OCI-LY1 (cell line): Measurements from ENCODE around the gene NKAIN2.

Experiments
- H2AFZ ChIP-seq: fragments of 200-600 bp; sonication (generic), shearing (Covaris generic); 2 replicates; pipeline ENCODE4 v1.6.0; 2014; ENCODE audit warnings: antibody characterized with exemption, mild to moderate bottlenecking, low read length
- H3F3A ChIP-seq: fragments of 200-600 bp; sonication (generic), shearing (Covaris generic); 2 replicates; pipeline ENCODE4 v1.6.0; 2014; ENCODE audit warnings: mild to moderate bottlenecking, antibody characterized with exemption, low read length, moderate library complexity; ENCODE audit not compliant: insufficient read depth
- H3K27ac ChIP-seq: fragments of 200-600 bp; sonication (generic); 2 replicates; pipeline ENCODE4 v1.5.1; 2014; ENCODE audit warnings: low read length, mixed run types, mild to moderate bottlenecking, low read depth; ENCODE audit not compliant: poor library complexity, severe bottlenecking
- H3K27me3 ChIP-seq: fragments of 200-600 bp; sonication (generic); 2 replicates; pipeline ENCODE4 v1.6.0; 2014; ENCODE audit warnings: antibody characterized with exemption, mild to moderate bottlenecking, low read length, moderate library complexity; ENCODE audit not compliant: insufficient read depth
- H3K36me3 ChIP-seq: fragments of 200-600 bp; sonication (generic); 2 replicates; pipeline ENCODE4 v1.6.1; 2014; ENCODE audit warnings: mild to moderate bottlenecking, antibody characterized with exemption, low read length, moderate library complexity, mixed read lengths; ENCODE audit not compliant: insufficient read depth
- H3K4me1 ChIP-seq: fragments of 200-600 bp; sonication (generic); 2 replicates; pipeline ENCODE4 v1.5.1; 2014; ENCODE audit warnings: mild to moderate bottlenecking, low read length, moderate library complexity; ENCODE audit not compliant: insufficient read depth, severe bottlenecking
- H3K4me2 ChIP-seq: fragments of 200-600 bp; sonication (generic), shearing (Covaris generic); 2 replicates; pipeline ENCODE4 v1.6.1; 2014; ENCODE audit warnings: low read length
- H3K4me3 ChIP-seq: fragments of 200-600 bp; sonication (generic); 2 replicates; pipeline ENCODE4 v1.5.1; 2014; ENCODE audit warnings: low read length, low read depth, mild to moderate bottlenecking, mixed read lengths; ENCODE audit not compliant: poor library complexity, severe bottlenecking
- H3K79me2 ChIP-seq: fragments of 200-600 bp; shearing (Covaris generic); 2 replicates; pipeline ENCODE4 v1.6.1; 2016; ENCODE audit warnings: mixed run types, low read length, mixed read lengths; ENCODE audit not compliant: insufficient read depth
- H3K9ac ChIP-seq: fragments of 200-600 bp; sonication (generic), shearing (Covaris generic); 2 replicates; pipeline ENCODE4 v1.6.1; 2014; ENCODE audit warnings: mild to moderate bottlenecking, low read length, mixed read lengths
- H3K9me2 ChIP-seq: fragments of 200-600 bp; sonication (generic), shearing (Covaris generic); 2 replicates; pipeline ENCODE4 v1.6.1; 2014; ENCODE audit warnings: low read depth, mild to moderate bottlenecking, low read length, mixed read lengths
- H3K9me3 ChIP-seq: fragments of 200-600 bp; shearing (Covaris generic); 2 replicates; pipeline ENCODE4 v1.6.1; 2014; ENCODE audit warnings: low read length, mixed read lengths
- H4K20me1 ChIP-seq: fragments of 200-600 bp; sonication (generic), shearing (Covaris generic); 2 replicates; pipeline ENCODE4 v1.6.0; 2016; ENCODE audit warnings: mild to moderate bottlenecking, low read length; ENCODE audit not compliant: insufficient read depth
- EZH2 ChIP-seq: fragments of 200-600 bp; sonication (generic), shearing (Covaris generic); IDR thresholded peaks from 2 replicates; pipeline ENCODE4 v1.8.0; 2017; ENCODE audit warnings: borderline replicate concordance, mixed run types, mild to moderate bottlenecking, antibody characterized with exemption, low read length, moderate library complexity, mixed read lengths
- TF ChIP-seq, protein P1 (sequence below): fragments of 200-600 bp; sonication (generic), shearing (Covaris generic); IDR thresholded peaks from 2 replicates; pipeline ENCODE4 v1.5.1; 2017; ENCODE audit warnings: mild to moderate bottlenecking, antibody characterized with exemption, low read length, moderate library complexity, mixed read lengths

The NKAIN2 gene

GRCh38 chr6:123780021-123780420 lies 23.6 kb upstream of the NKAIN2 start:
- Histone ChIP-seq H3K4me1 (no peaks in the 10 kb centered on the region), H4K20me1 (no peaks in the 10 kb centered on the region), H3K4me3 (no peak overlapping the region), H3K27me3 (no peaks in the 10 kb centered on the region), H3K9ac (no peak overlapping the region), H3K4me2 (no peak overlapping the region), H3K79me2 (no peaks in the 10 kb centered on the region), H3K9me3 (no peaks in the 10 kb centered on the region), H3K36me3 (no peaks in the 10 kb centered on the region), H3F3A (no peaks in the 10 kb centered on the region), H3K9me2 (no peaks in the 10 kb centered on the region), H2AFZ (no peak overlapping the region), H3K27ac (no peak overlapping the region)
- TF ChIP-seq, protein P1, sequence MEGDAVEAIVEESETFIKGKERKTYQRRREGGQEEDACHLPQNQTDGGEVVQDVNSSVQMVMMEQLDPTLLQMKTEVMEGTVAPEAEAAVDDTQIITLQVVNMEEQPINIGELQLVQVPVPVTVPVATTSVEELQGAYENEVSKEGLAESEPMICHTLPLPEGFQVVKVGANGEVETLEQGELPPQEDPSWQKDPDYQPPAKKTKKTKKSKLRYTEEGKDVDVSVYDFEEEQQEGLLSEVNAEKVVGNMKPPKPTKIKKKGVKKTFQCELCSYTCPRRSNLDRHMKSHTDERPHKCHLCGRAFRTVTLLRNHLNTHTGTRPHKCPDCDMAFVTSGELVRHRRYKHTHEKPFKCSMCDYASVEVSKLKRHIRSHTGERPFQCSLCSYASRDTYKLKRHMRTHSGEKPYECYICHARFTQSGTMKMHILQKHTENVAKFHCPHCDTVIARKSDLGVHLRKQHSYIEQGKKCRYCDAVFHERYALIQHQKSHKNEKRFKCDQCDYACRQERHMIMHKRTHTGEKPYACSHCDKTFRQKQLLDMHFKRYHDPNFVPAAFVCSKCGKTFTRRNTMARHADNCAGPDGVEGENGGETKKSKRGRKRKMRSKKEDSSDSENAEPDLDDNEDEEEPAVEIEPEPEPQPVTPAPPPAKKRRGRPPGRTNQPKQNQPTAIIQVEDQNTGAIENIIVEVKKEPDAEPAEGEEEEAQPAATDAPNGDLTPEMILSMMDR = no peak
- no peak for TF ChIP-seq EZH2

GRCh38 chr6:123784330-123784729 lies 19.3 kb upstream of the NKAIN2 start:
- no peak for TF ChIP-seq EZH2
- TF ChIP-seq, protein P1 = no peak
- no peak overlapping the region for H2AFZ ChIP-seq

DNA sequence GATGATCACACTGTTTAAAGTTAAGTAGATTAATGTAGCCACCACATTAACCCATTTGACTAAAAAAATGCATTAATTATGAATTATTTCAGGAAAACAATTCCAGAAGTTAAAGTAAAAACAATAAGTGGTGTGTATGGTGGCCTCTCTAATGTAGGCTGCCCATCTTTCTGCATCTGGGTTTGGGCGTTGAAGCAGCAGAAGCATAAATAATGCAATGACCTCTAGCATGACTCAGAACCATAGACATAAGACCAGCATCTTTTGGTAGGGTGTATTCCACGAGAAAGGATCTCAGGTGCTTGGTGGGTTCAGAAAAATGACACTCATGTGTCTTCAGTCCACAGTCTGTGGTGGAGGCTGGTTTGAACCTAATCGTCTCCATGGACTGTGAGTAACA lies 18.6 kb upstream of the NKAIN2 start:
- Histone ChIP-seq H3K27me3 (no peaks in the 10 kb centered on the region), H2AFZ (no peak overlapping the region), H3K9me3 (no peaks in the 10 kb centered on the region), H3K36me3 (no peaks in the 10 kb centered on the region), H3F3A (no peaks in the 10 kb centered on the region), H3K4me2 (no peak overlapping the region), H3K4me1 (no peaks in the 10 kb centered on the region), H4K20me1 (no peaks in the 10 kb centered on the region), H3K79me2 (no peaks in the 10 kb centered on the region), H3K27ac (no peak overlapping the region), H3K4me3 (no peak overlapping the region), H3K9ac (no peak overlapping the region), H3K9me2 (no peaks in the 10 kb centered on the region)
- TF ChIP-seq EZH2 = no peak
- TF ChIP-seq, protein P1 = no peak

More at GRCh38 chr6:123784330-123784729, 19.3 kb upstream of the NKAIN2 start:
- H3K4me1 ChIP-seq = no peaks in the 10 kb centered on the region
- H3K4me2 ChIP-seq = no peak overlapping the region
- no peaks in the 10 kb centered on the region for H3F3A ChIP-seq
- H3K9me3 ChIP-seq = no peaks in the 10 kb centered on the region
- no peaks in the 10 kb centered on the region for H3K36me3 ChIP-seq
- H3K79me2 ChIP-seq = no peaks in the 10 kb centered on the region
- no peaks in the 10 kb centered on the region for H3K9me2 ChIP-seq
- no peak overlapping the region for H3K27ac ChIP-seq
- H3K9ac ChIP-seq = no peak overlapping the region
- H3K4me3 ChIP-seq = no peak overlapping the region
- no peaks in the 10 kb centered on the region for H4K20me1 ChIP-seq
- no peaks in the 10 kb centered on the region for H3K27me3 ChIP-seq
